ENCODE measurements around the gene ZMIZ2.

- no peak for TF ChIP-seq JUND (IDR thresholded peaks at IDR 0.05; ENCODE audit: borderline replicate concordance, low read depth, low read length)
- no peak for TF ChIP-seq JUND (tag; IDR thresholded peaks at IDR 0.05; ENCODE audit: borderline replicate concordance, low read depth, low read length)
- TF ChIP-seq CREM (IDR thresholded peaks at IDR 0.05; ENCODE audit: low read depth): no peak
- TF ChIP-seq NONO (IDR thresholded peaks at IDR 0.05; ENCODE audit: low read depth in 2 of 2, low read length in 1 of 2): no peak
- no peak for TF ChIP-seq MBD1 (CRISPR knock-in tag; IDR thresholded peaks at IDR 0.05)
- no peak for TF ChIP-seq ZFX (CRISPR knock-in tag; IDR thresholded peaks at IDR 0.05)
- no peak for TF ChIP-seq NCOR1 (IDR thresholded peaks at IDR 0.05)
- TF ChIP-seq ARNT (IDR thresholded peaks at IDR 0.05): no peak
Measured at GRCh38 chr7:44764081-44764480, 15.4 kb downstream of the ZMIZ2 start.
